Tibial artery (tissue), 4 donors: Measurements from ENCODE around the gene RRAGD.

Experiments
- DNase-seq, 2 donors: peaks; one replicate each; pipeline ENCODE4 v3.0.0-alpha.2; 2019
- H3K27ac ChIP-seq, 2 donors: fragments of 200-600 bp; sonication (generic) in 1 of 2; 1 replicate in 1 of 2; 2 replicates in 1 of 2; pipeline ENCODE4 v1.5.1; 2018 to 2019; ENCODE audit warnings: mild to moderate bottlenecking in 1 of 2
- H3K27me3 ChIP-seq, 2 donors: fragments of 200-600 bp; sonication (generic) in 1 of 2; one replicate each; pipeline versions ENCODE4 v1.5.1 to v1.6.0; 2016 to 2019
- H3K36me3 ChIP-seq, 3 donors: fragments of 200-600 bp; sonication (generic) in 2 of 3; one replicate each; pipeline ENCODE4 v1.5.1; 2016 to 2019; ENCODE audit warnings: mild to moderate bottlenecking in 2 of 3
- H3K4me1 ChIP-seq, 4 donors: fragments of 200-600 bp; sonication (generic) in 2 of 4; 1 replicate in 3 of 4; 2 replicates in 1 of 4; pipeline ENCODE4 v1.5.1; 2016 to 2019
- H3K4me3 ChIP-seq, 2 donors: fragments of 200-600 bp; sonication (generic) in 1 of 2; 1 replicate in 1 of 2; 2 replicates in 1 of 2; pipeline ENCODE4 v1.5.1; 2018 to 2019; ENCODE audit warnings: mild to moderate bottlenecking in 2 of 2
- H3K9me3 ChIP-seq, 3 donors: fragments of 200-600 bp; sonication (generic) in 1 of 3; one replicate each; pipeline ENCODE4 v1.5.1; 2016 to 2019
- CTCF ChIP-seq, 2 experiments: fragments of 200-600 bp in 1 of 2; fragments of 450-650 bp in 1 of 2; IDR thresholded peaks; one replicate each; pipeline ENCODE4 v1.5.1; 2017 to 2019; ENCODE audit warnings: antibody characterized with exemption in 2 of 2, mild to moderate bottlenecking in 1 of 2, moderate library complexity in 1 of 2
- intact Hi-C: fragments of 100-400 bp; cut with DNase I; formaldehyde crosslinking; loops from one replicate; pipeline ENCODE4 v1.15.0; 2023; ENCODE audit warnings: low total_unique reads

Gene RRAGD

GRCh38 chr6:89385846-89386245, 26.2 kb downstream of the RRAGD start:
- intact Hi-C loops, result no loop called here
- no peak for TF ChIP-seq CTCF (IDR thresholded peaks at IDR 0.05)
- Histone ChIP-seq H3K4me1 (no peaks in the 10 kb centered on the region), H3K27me3 (no peaks in the 10 kb centered on the region), H3K9me3 (no peaks in the 10 kb centered on the region), H3K27ac (no peak overlapping the region), H3K4me3 (no peak overlapping the region), H3K36me3 (peaks cover 0 to 8% (median 0%) of the 10 kb centered on the region in 3 donors)
- no peak for DNase-seq

GRCh38 chr6:89385156-89385667, 26.9 kb downstream of the RRAGD start:
- no peaks in the 10 kb centered on the region for H3K27me3 ChIP-seq
- no peak for TF ChIP-seq CTCF (IDR thresholded peaks at IDR 0.05)
- DNase-seq, result no peak
- no peak overlapping the region for H3K27ac ChIP-seq
- peaks cover 0 to 8% (median 0%) of the 10 kb centered on the region in 3 donors for H3K36me3 ChIP-seq
- H3K4me1 ChIP-seq, result no peaks in the 10 kb centered on the region
- intact Hi-C loops, result no loop called here
- H3K9me3 ChIP-seq, result no peaks in the 10 kb centered on the region
- no peak overlapping the region for H3K4me3 ChIP-seq

- H3K27me3 ChIP-seq, result no peaks in the 10 kb centered on the region
- intact Hi-C loops, result no loop called here
- no peak for TF ChIP-seq CTCF (IDR thresholded peaks at IDR 0.05)
- no peaks in the 10 kb centered on the region for H3K9me3 ChIP-seq
- peaks cover 0 to 3% (median 0%) of the 10 kb centered on the region in 3 donors for H3K36me3 ChIP-seq
- no peak overlapping the region for H3K27ac ChIP-seq
- no peak overlapping the region for H3K4me3 ChIP-seq
- DNase-seq, result no peak
- no peaks in the 10 kb centered on the region for H3K4me1 ChIP-seq
Measured at GRCh38 chr6:89381031-89381430, 31.0 kb downstream of the RRAGD start.

- intact Hi-C loops, result no loop called here
- Histone ChIP-seq H3K27ac (no peak overlapping the region), H3K36me3 (no peaks in the 10 kb centered on the region), H3K4me1 (no peaks in the 10 kb centered on the region), H3K4me3 (no peak overlapping the region), H3K9me3 (no peaks in the 10 kb centered on the region), H3K27me3 (no peaks in the 10 kb centered on the region)
- no peak for TF ChIP-seq CTCF (IDR thresholded peaks at IDR 0.05)
- no peak for DNase-seq
Measured at GRCh38 chr6:89379281-89379680, 32.8 kb downstream of the RRAGD start.

DNA sequence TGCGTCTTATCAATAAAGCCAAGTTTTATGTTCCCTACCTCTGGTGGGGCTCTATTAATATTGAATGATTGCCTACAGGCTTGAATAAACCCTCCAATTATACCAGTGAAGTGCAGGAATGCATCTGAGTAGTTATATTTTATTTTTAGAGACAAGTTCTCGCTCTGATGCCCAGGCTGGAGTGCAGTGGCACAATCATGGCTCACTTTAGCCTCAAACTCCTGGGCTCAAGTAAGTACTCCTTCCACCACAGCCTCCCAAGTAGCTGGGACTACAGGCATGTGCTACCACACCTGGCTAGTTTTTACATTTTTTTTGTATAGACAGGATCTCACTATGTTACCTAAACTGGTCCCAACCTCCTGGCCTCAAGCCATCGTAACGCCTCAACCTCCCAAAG, 33.4 kb downstream of the RRAGD start:
- no peak overlapping the region for H3K4me3 ChIP-seq
- no peaks in the 10 kb centered on the region for H3K4me1 ChIP-seq
- no peak for TF ChIP-seq CTCF (IDR thresholded peaks at IDR 0.05)
- intact Hi-C loops, result no loop called here
- no peaks in the 10 kb centered on the region for H3K9me3 ChIP-seq
- H3K27me3 ChIP-seq, result no peaks in the 10 kb centered on the region
- H3K27ac ChIP-seq, result no peak overlapping the region
- H3K36me3 ChIP-seq, result no peaks in the 10 kb centered on the region
- no peak for DNase-seq
